Endodermal cell (in vitro differentiated cells): ENCODE measurements around the gene TEX50. TPM values are rescaled to one million over a fixed set of nuclear protein-coding genes. Genes with fewer than 3 reads are reported as not detected.

Experiments used
- DNase-seq: peaks from one replicate; pipeline ENCODE4 v3.0.0-alpha.2; 2017
- H3K27ac ChIP-seq: 2 replicates; pipeline ENCODE4 v1.5.1; 2013; ENCODE audit warnings: mild to moderate bottlenecking, low read depth, low read length, moderate library complexity
- H3K27me3 ChIP-seq: 2 replicates; pipeline ENCODE4 v1.6.1; 2013; ENCODE audit warnings: mild to moderate bottlenecking, low read length, moderate library complexity; ENCODE audit not compliant: insufficient read depth, control insufficient read depth, poor library complexity, severe bottlenecking
- H3K36me3 ChIP-seq: 2 replicates; pipeline ENCODE4 v1.7.0; 2013; ENCODE audit warnings: mild to moderate bottlenecking, low read length, moderate library complexity; ENCODE audit not compliant: control insufficient read depth, insufficient read depth
- H3K4me1 ChIP-seq: one replicate; pipeline ENCODE4 v1.7.0; 2013; ENCODE audit warnings: low read length; ENCODE audit not compliant: control insufficient read depth, insufficient read depth
- H3K4me3 ChIP-seq: 2 replicates; pipeline ENCODE4 v1.5.1; 2013; ENCODE audit warnings: mild to moderate bottlenecking, low read length, moderate library complexity
- H3K9ac ChIP-seq: 2 replicates; pipeline ENCODE4 v1.6.1; 2013; ENCODE audit warnings: mild to moderate bottlenecking, low read length, moderate library complexity; ENCODE audit not compliant: poor library complexity, severe bottlenecking; ENCODE audit errors: extremely low read depth
- H3K9me3 ChIP-seq: 2 replicates; pipeline ENCODE4 v1.6.1; 2013; ENCODE audit warnings: mild to moderate bottlenecking, low read length, moderate library complexity; ENCODE audit not compliant: control insufficient read depth
- H3K27ac Mint-ChIP-seq: 2 replicates; pipeline ENCODE4 v1.8.0; 2020; ENCODE audit warnings: mixed read lengths
- H3K27me3 Mint-ChIP-seq: 2 replicates; pipeline ENCODE4 v1.8.0; 2021; ENCODE audit warnings: mild to moderate bottlenecking, mixed read lengths; ENCODE audit not compliant: insufficient read depth
- H3K36me3 Mint-ChIP-seq: 2 replicates; pipeline ENCODE4 v1.8.0; 2020; ENCODE audit warnings: low read depth, mixed read lengths
- H3K4me1 Mint-ChIP-seq: 2 replicates; pipeline ENCODE4 v1.8.0; 2020; ENCODE audit warnings: mixed read lengths
- H3K4me3 Mint-ChIP-seq: 2 replicates; pipeline ENCODE4 v1.8.0; 2020; ENCODE audit warnings: mild to moderate bottlenecking, moderate library complexity, mixed read lengths
- H3K9me3 Mint-ChIP-seq: 2 replicates; pipeline ENCODE4 v1.8.0; 2020; ENCODE audit warnings: mild to moderate bottlenecking, mixed read lengths
- CTCF ChIP-seq: fragments of 200-600 bp; sonication (generic); conservative IDR thresholded peaks from 2 replicates; pipeline ENCODE4 v1.5.0; 2021; ENCODE audit warnings: antibody characterized with exemption, mild to moderate bottlenecking
- WGBS, 2 experiments: methylation state at CpG; one replicate each; pipeline versions ENCODE4 v1.1.5 to v1.1.7; 2013; ENCODE audit warnings: missing lambda C conversion rate in 2 of 2, mixed read lengths in 1 of 2; ENCODE audit not compliant: insufficient coverage in 1 of 2, insufficient read length in 1 of 2; 5-methylcytosine and 5-hydroxymethylcytosine counted together
- total RNA-seq, 2 donors: library from RNA; stranded (reverse); fragmentation: NEBNext Ultra II Directional in 1 of 2; extraction: Animal tissue kit (Norgen Biotek cat#: 25700) in 1 of 2; gene quantifications; 2 replicates in 1 of 2; 3 replicates in 1 of 2; pipeline ENCODE4 v1.2.1, GENCODE V29; 2021

TEX50 gene
- total RNA-seq, 2 donors from 2014 or later, result not detected

GRCh38 chr1:173661763-173662162 lies 26.6 kb downstream of the TEX50 start:
- Mint-ChIP-seq H3K9me3 (peaks cover 18% of the 10 kb centered on the region), H3K27ac (no peak overlapping the region), H3K27me3 (no peaks in the 10 kb centered on the region), H3K4me1 (no peaks in the 10 kb centered on the region), H3K4me3 (no peak overlapping the region), H3K36me3 (no peaks in the 10 kb centered on the region)
- Histone ChIP-seq H3K36me3 (no peaks in the 10 kb centered on the region), H3K4me3 (no peak overlapping the region), H3K9me3 (peaks cover 6% of the 10 kb centered on the region), H3K27ac (no peak overlapping the region), H3K9ac (no peak overlapping the region), H3K27me3 (no peaks in the 10 kb centered on the region), H3K4me1 (no peaks in the 10 kb centered on the region)
- WGBS, 2 experiments, result 56 to 70% methylated on average over 1 of the region's 1 CpG
- no peak for TF ChIP-seq CTCF
- no peak for DNase-seq

- no peaks in the 10 kb centered on the region for H3K27me3 Mint-ChIP-seq
- Histone ChIP-seq H3K4me1 (no peaks in the 10 kb centered on the region), H3K27me3 (no peaks in the 10 kb centered on the region), H3K36me3 (no peaks in the 10 kb centered on the region), H3K27ac (no peak overlapping the region), H3K9me3 (no peaks in the 10 kb centered on the region), H3K9ac (no peak overlapping the region), H3K4me3 (no peak overlapping the region)
- no peak overlapping the region for H3K27ac Mint-ChIP-seq
- H3K36me3 Mint-ChIP-seq, result no peaks in the 10 kb centered on the region
- H3K4me3 Mint-ChIP-seq, result no peak overlapping the region
- no peak for TF ChIP-seq CTCF
- DNase-seq, result no peak
- 88 to 100% methylated on average over 2 to 3 of the region's 3 CpGs for WGBS, 2 experiments
- H3K4me1 Mint-ChIP-seq, result no peaks in the 10 kb centered on the region
- H3K9me3 Mint-ChIP-seq, result peaks cover 8% of the 10 kb centered on the region
Measured at GRCh38 chr1:173663159-173663558, 28.0 kb downstream of the TEX50 start.

GRCh38 chr1:173666646-173667045 lies 31.5 kb downstream of the TEX50 start:
- no peaks in the 10 kb centered on the region for H3K9me3 ChIP-seq
- no peak overlapping the region for H3K9ac ChIP-seq
- 78 to 96% methylated on average over 1 to 2 of the region's 3 CpGs for WGBS, 2 experiments
- H3K27me3 ChIP-seq, result no peaks in the 10 kb centered on the region
- TF ChIP-seq CTCF, result no peak
- no peaks in the 10 kb centered on the region for H3K36me3 ChIP-seq
- Mint-ChIP-seq H3K36me3 (no peaks in the 10 kb centered on the region), H3K27ac (no peak overlapping the region), H3K27me3 (peaks cover 8% of the 10 kb centered on the region), H3K9me3 (peaks cover under 1% of the 10 kb centered on the region), H3K4me1 (peaks cover 5% of the 10 kb centered on the region), H3K4me3 (no peak overlapping the region)
- no peak overlapping the region for H3K4me3 ChIP-seq
- H3K27ac ChIP-seq, result no peak overlapping the region
- DNase-seq, result no peak
- H3K4me1 ChIP-seq, result no peaks in the 10 kb centered on the region
